ENCODE data around the gene GOLGA1.

GRCh38 chr9:124969401-124969800 lies 28.5 kb upstream of the GOLGA1 start:
- TF ChIP-seq CTCF (IDR thresholded peaks at IDR 0.05; ENCODE audit: low read depth, low read length) (no peak), EZH2phosphoT487 (IDR thresholded peaks at IDR 0.05; ENCODE audit: low read depth) (no peak)
